Right lobe of liver (tissue), 6 donors: ENCODE results near the gene LEF1. TPM values are rescaled to one million over a fixed set of nuclear protein-coding genes. Genes with fewer than 3 reads are reported as not detected.

Source experiments
- ATAC-seq, 4 donors: fragments of 200-7000 bp; cut with Tn5 transposase; one replicate each; pipeline ENCODE4 v1.9.1; 2020; ENCODE audit warnings: mild to moderate bottlenecking in 4 of 4, moderate library complexity in 4 of 4
- DNase-seq, 3 donors: peaks; one replicate each; pipeline ENCODE4 v3.0.0-alpha.2; 2020
- H3K27ac ChIP-seq, 3 donors: fragments of 200-600 bp; one replicate each; pipeline ENCODE4 v1.8.0; 2022
- H3K27me3 ChIP-seq, 2 donors: fragments of 200-600 bp; one replicate each; pipeline ENCODE4 v1.8.0; 2022
- H3K36me3 ChIP-seq, 4 donors: fragments of 200-600 bp; sonication (generic) in 1 of 4; one replicate each; pipeline versions ENCODE4 v1.5.1 to v1.8.0; 2017 to 2022; ENCODE audit warnings: control low read depth in 1 of 4
- H3K4me1 ChIP-seq, 4 donors: fragments of 200-600 bp; sonication (generic) in 1 of 4; one replicate each; pipeline versions ENCODE4 v1.5.1 to v1.8.0; 2017 to 2022; ENCODE audit warnings: control low read depth in 1 of 4
- H3K4me3 ChIP-seq, 3 donors: fragments of 200-600 bp; one replicate each; pipeline ENCODE4 v1.8.0; 2022
- H3K9me3 ChIP-seq, 4 donors: fragments of 200-600 bp; sonication (generic) in 1 of 4; one replicate each; pipeline versions ENCODE4 v1.5.1 to v1.8.0; 2017 to 2022; ENCODE audit warnings: control low read depth in 1 of 4
- CTCF ChIP-seq, 4 donors: fragments of 200-600 bp in 3 of 4; fragments of 450-650 bp in 1 of 4; IDR thresholded peaks; one replicate each; pipeline versions ENCODE4 v1.5.1 to v1.8.0; 2016 to 2022; ENCODE audit warnings: antibody characterized with exemption in 4 of 4, mild to moderate bottlenecking in 2 of 4
- POLR2A ChIP-seq: fragments of 450-650 bp; IDR thresholded peaks from one replicate; pipeline ENCODE4 v1.6.1; 2017; ENCODE audit warnings: antibody characterized with exemption, mild to moderate bottlenecking
- WGBS: methylation state at CpG from one replicate; pipeline ENCODE4 v1.1.6; 2018; ENCODE audit warnings: low coverage, low lambda C conversion rate; ENCODE audit not compliant: insufficient coverage; ENCODE audit errors: missing lambda C conversion rate; 5-methylcytosine and 5-hydroxymethylcytosine counted together
- intact Hi-C, 2 donors: fragments of 100-400 bp; cut with DNase I; formaldehyde crosslinking; loops; one replicate each; pipeline versions ENCODE4 v1.11.2 to v1.14.1; 2022
- total RNA-seq, 6 experiments: library from RNA; depleted of rRNA in 2 of 6; stranded (reverse); fragments of >200 nt in 2 of 6; fragmentation: NEBNext Ultra II Directional in 3 of 6; extraction: Animal tissue kit (Norgen Biotek cat#: 25700) in 3 of 6; gene quantifications; one replicate each; pipeline versions ENCODE4 v1.1.0 to v1.2.4, GENCODE V29; 2016 to 2023
- donor health status: DM: no; HTN: yes; CAD: no.
- donor health status: DM: no; HTN: no; CAD: no.
- donor health status: DM: no; HTN: no; CAD: no.
- donor health status: DM: no; HTN: yes; CAD: no.
- donor health status: DM: no; HTN: yes; CAD: no.

LEF1 gene
- total RNA-seq, 6 experiments from 2014 or later = 0.19 to 0.66 (median 0.42) TPM; not detected in 1

- Histone ChIP-seq H3K4me1 (peaks cover 0 to 10% (median 4%) of the 10 kb centered on the region in 4 donors), H3K9me3 (no peaks in the 10 kb centered on the region), H3K27ac (no peak overlapping the region), H3K4me3 (no peak overlapping the region), H3K36me3 (peaks cover 0 to 13% (median 0%) of the 10 kb centered on the region in 4 donors), H3K27me3 (no peaks in the 10 kb centered on the region)
- TF ChIP-seq POLR2A (no peak), CTCF (IDR thresholded peaks at IDR 0.05) (no peak)
- ATAC-seq (no peak), DNase-seq (no peak)
- intact Hi-C loops = no loop called here
Measured at GRCh38 chr4:108006361-108006760, 162.4 kb downstream of the LEF1 start.

- DNase-seq (no peak), ATAC-seq (no peak)
- intact Hi-C loops = no loop called here
- no peak for TF ChIP-seq CTCF (IDR thresholded peaks at IDR 0.05)
- TF ChIP-seq POLR2A = no peak
- Histone ChIP-seq H3K36me3 (peaks cover 0 to 7% (median 0%) of the 10 kb centered on the region in 4 donors), H3K27ac (no peak overlapping the region), H3K27me3 (no peaks in the 10 kb centered on the region), H3K4me1 (peaks cover 0 to 10% (median 4%) of the 10 kb centered on the region in 4 donors), H3K4me3 (no peak overlapping the region), H3K9me3 (no peaks in the 10 kb centered on the region)
- WGBS = 100% methylated on average over 1 of the region's 1 CpG
Measured at GRCh38 chr4:108005807-108006206, 162.9 kb downstream of the LEF1 start.

- H3K36me3 ChIP-seq = no peaks in the 10 kb centered on the region
- WGBS = 85% methylated on average over 2 of the region's 2 CpGs
- DNase-seq (no peak), ATAC-seq (no peak)
- no peak overlapping the region for H3K27ac ChIP-seq
- no peaks in the 10 kb centered on the region for H3K9me3 ChIP-seq
- H3K4me3 ChIP-seq = no peak overlapping the region
- intact Hi-C loops = no loop called here
- no peaks in the 10 kb centered on the region for H3K27me3 ChIP-seq
- TF ChIP-seq POLR2A = no peak
- no peak for TF ChIP-seq CTCF (IDR thresholded peaks at IDR 0.05)
- H3K4me1 ChIP-seq = peaks cover 0 to 21% (median 10%) of the 10 kb centered on the region in 4 donors
Measured at GRCh38 chr4:108004646-108005045, 164.1 kb downstream of the LEF1 start.

GRCh38 chr4:108003982-108004515 lies 164.7 kb downstream of the LEF1 start:
- Histone ChIP-seq H3K36me3 (no peaks in the 10 kb centered on the region), H3K27ac (no peak overlapping the region), H3K9me3 (no peaks in the 10 kb centered on the region), H3K4me1 (peaks cover 0 to 24% (median 12%) of the 10 kb centered on the region in 4 donors), H3K27me3 (no peaks in the 10 kb centered on the region), H3K4me3 (no peak overlapping the region)
- intact Hi-C loops = no loop called here
- TF ChIP-seq POLR2A = no peak
- no peak for TF ChIP-seq CTCF (IDR thresholded peaks at IDR 0.05)
- ATAC-seq (no peak), DNase-seq (no peak)
- WGBS = 86% methylated on average over 4 of the region's 4 CpGs
